GM19043 (cell line): ENCODE data around the gene PFKP.
A peak's percentile ranks its signal among the peaks of the same experiment; 100 is the strongest.
"Not testable (repeated sequence)": the region's sequence is repeated elsewhere in the genome, so short reads cannot be mapped to it uniquely, and the experiment has no call there.

Experiments used
- ATAC-seq: cut with Tn5 transposase; IDR thresholded peaks from one replicate; pipeline ENCODE4 v1.9.1; 2021; ENCODE audit warnings: low read depth; ENCODE audit not compliant: unreplicated experiment

Gene PFKP

DNA sequence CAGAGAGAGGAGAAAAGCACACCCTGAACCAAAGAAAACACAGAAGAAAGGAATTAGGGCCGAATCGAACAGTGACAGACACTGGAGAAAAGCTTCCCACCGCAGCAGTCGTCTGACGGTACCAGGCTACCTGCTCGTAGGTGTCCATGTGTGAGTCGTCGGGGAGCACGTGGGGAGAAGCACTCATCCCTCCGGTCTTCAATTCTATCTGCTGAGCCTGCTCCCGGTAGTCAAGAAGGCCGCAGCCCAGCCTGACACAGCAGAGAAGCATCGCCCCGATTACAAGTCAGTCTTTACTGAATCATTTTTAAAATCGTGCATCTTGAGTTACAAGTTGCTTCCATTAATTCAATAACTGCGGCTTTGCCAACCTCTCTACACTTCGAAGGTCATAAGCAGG, 80.7 kb downstream of the PFKP start:
- ATAC-seq: no peak

DNA sequence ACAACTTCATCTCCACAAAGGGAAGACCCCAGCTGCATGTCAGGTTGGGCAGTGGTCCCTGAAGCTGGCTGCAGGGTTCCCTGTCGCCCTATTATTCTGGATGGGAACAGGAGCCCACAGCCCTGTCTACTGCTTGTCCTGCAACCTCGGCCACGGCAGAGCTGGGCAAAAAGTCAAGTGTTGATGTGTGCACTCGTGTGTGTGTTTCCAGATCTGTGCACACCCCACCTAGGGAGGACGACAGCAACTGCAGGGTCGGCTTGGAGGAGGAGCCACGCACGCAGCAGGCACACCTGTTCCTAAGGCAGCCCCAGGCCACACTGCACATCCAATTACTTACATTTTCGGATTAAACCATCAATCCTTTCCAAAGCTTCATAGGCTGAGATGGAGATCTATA, 81.6 kb downstream of the PFKP start:
- ATAC-seq: no peak

DNA sequence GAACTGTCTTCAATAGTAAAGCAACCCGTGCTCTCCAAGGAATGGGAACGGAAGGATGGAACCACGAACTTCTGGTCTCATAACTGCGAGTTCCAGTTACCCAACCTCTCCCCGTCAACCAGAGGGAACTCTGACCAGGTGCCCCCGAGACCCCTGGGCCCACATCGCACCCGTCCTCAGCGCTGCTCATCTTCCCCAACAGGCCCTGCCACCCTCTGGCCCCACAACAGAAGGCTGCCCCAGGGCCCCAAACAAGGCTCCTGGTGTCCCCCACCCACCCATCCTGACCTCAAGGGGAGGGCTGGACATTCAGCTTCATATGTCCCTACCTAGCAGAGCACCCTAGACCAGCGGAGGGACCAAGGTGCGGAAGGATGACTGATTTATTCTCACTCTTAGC, 82.6 kb downstream of the PFKP start:
- ATAC-seq: no peak

DNA sequence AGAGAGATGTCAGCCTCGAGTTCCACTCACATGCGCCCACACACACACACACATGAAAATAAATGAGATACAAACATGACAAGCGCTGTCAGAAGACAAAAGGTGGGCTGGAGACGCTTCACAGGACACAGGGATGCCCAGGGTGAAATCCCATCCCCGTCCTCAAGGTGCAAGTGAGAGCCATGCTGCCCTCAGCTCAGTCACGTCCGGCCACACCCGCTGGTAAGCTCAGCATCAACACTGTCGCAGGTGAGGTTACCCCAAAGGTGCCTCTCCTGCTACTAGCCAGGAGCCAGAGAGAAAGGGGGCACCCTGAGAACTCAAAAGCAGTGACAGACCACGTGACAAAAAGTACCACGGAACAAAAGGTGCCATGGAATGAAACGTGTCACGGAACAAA, 83.0 kb downstream of the PFKP start:
- no peak for ATAC-seq

DNA sequence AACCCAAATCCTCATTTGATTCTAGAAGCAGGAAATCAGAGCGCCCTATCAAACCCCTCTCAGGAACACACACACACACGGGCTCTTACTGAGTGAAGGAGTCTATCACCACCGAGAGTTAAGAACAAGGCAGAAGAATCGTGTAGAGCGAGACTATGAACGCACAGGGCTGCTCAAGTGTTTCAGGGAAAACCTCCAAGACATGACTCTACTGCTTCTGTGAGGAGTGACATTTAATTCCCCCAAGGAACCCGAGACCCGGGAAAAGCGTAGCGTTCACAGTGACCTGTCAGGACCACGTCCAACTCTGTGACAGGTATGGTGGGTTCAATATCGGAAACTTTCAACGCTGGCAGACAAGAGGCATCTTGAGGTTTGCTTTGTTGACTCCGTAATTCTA, 83.6 kb downstream of the PFKP start:
- no peak for ATAC-seq

DNA sequence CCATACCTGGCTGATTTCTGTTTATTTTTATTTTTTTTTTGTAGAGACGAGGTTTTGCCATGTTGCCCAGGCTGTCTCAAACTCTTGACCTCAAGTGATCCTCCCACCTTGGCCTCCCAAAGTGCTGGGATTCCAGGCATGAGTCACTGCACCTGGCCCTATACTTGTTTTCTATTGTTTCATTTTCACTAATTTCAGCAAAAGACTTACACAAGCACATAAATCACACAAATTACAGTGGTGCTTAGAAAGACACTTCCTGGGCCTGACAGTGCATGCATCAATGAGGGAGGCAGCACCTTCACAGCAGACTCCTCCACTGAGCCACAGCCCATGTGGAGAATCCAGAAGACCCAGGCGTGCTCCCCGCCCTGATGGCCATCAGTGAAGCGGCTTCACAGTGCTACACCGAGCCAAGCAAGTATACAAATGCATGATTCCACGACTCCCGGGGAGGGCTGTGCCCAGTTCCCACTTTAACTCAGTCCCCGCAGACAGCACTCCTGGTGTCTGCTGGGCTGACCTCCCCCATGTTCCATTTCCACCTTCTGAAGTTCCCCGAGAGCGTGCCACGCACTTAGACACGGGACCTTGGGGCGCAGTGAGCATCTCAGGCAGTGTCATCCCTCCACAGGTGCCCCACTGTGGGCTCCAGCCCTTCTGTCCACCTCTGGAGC, 84.7 kb downstream of the PFKP start:
- ATAC-seq: no peak

DNA sequence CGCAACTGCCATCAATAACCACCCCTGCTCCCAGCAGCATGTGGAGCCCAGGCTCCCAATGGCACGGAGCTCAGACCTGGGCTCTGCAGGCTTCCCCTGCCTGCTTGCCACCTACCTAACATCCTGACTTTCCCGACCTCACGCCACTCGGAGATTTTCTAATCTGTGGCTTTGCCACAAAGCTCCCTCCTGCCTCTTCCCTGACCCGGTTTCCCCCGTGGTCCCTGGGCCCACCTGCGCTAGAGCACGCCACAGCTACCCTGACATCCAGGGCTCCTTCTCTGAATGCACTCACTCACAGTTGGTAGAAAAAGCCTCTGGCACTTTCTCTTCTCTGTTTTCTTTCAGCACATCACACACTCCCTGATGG, 85.2 kb downstream of the PFKP start:
- ATAC-seq: no peak

DNA sequence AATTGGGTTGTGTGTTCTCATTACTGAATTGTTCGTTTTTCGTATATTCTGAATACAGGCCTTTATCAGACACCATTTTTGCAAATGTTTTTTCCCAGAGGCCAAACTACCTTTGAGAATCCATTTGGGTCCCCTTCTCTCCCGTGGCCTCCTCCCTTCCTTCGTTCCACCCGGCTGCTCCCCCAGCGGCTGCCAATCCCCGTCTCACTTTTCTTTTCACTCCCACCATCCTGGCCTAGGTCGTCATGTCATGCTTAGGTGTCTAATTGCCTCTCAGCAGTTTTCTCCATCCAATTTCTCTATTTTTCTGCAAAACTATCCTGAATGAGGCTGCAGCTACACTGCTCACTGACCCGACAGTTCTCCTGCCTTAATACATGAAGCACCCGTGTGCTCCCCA, 87.3 kb downstream of the PFKP start:
- ATAC-seq: no peak

DNA sequence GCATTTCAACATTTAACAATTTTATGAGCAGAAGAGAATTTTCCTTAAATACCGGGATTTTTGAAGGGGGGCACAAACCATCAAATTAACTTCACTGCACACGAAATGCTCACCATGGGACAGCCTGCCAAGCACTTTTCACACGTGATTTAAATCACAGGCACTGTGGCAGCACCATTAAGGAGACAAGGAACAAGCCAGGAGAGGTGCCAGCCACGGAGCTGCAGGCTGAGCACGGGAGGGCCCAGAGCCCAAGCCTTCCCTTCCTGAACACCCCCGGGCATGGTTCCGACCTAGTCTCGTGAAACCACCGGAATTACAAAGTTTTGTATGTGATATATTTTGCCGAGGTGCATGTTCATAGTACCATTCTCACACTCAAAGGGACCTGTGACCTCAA, 91.8 kb downstream of the PFKP start:
- no peak for ATAC-seq

DNA sequence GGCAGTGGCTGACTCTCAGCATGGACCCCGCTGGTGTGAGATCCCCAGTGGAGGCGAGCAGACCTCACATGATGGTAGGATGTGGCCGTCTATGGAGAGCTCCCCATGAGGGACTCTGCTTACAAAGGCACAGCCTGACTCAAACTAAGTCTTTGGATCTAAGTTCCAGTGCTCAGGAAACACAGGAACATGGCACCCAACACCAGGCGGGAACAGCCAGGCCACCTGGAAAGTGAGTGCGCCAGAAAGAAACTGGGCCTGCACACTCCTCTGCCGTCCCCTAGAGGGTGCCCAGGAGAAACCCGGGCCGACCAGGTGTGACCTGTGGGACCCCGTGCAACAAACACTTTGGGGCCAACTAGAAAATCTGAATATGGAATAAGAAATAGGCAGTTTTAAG, 95.2 kb downstream of the PFKP start:
- ATAC-seq: no peak

DNA sequence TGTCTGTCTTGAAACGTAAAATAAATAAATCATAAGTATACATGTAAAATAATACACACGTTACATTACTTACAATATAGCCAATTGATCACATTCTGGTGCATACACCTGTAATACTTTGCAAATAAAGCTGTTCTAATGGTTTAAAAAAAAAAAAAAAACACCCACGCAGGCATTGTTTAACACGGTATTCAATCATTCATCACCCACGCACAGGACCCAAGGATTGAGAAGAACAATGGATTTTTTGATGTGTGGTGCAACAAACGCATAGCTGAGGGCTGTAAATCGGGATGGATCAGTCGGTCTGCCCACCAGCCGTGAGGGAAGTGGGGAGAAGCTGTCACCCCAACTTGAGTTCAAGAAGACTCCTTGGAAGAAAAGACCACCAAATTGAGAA, 96.5 kb downstream of the PFKP start:
- no peak for ATAC-seq

DNA sequence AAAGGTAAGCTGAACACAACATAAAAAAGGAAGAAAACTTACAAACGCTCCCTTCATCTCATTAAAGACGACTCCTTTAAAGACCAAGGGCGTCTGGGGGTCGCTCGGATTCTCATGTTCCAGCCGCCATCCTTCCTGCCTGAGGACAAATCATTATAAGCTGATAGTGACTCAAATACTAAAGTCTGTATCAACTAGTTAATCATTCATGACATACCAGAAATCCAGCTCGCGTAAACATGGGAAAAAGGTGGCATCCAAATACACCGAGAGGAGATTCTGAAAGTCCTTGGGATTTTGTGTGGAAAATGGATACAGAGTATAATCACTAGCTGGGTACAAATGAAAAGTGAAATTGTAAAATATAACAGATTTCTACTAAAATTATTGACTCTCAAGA, 97.8 kb downstream of the PFKP start:
- ATAC-seq: no peak

DNA sequence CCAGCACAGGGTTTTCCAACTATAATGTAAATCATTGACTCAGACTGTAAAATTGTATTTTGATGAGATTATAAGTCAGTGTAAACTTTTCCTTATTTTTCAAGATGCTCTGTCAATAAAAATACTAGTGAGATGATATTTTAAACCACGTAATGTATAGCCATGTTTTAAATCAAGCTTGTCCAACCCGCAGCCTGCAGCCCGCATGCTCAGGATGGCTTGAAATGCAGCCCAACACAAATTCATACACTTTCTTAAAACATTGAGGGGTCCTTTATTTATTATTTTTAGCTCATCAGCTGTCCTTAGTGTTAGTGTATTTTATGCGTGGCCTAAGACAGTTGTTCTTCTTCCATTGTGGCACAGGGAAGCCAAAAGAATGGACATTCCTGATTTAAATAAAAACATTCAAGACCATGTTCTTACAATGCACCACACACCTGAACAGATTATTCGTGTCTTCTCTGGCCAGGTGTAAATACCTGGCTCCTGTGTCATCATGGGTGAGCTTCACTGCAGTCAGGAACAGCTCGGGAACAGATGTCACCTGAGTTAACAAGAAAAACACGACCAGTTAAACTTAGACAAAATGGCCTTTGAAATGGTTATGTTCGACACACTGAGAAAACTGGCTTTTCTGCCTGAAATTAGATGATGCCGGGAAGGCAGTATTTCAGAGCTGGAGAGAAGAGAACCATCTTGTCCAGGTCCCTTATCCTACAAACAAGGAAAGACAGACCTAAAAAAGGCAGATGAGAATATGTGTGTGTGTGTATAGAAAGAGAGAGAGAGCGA, 99.3 kb downstream of the PFKP start:
- no peak for ATAC-seq

DNA sequence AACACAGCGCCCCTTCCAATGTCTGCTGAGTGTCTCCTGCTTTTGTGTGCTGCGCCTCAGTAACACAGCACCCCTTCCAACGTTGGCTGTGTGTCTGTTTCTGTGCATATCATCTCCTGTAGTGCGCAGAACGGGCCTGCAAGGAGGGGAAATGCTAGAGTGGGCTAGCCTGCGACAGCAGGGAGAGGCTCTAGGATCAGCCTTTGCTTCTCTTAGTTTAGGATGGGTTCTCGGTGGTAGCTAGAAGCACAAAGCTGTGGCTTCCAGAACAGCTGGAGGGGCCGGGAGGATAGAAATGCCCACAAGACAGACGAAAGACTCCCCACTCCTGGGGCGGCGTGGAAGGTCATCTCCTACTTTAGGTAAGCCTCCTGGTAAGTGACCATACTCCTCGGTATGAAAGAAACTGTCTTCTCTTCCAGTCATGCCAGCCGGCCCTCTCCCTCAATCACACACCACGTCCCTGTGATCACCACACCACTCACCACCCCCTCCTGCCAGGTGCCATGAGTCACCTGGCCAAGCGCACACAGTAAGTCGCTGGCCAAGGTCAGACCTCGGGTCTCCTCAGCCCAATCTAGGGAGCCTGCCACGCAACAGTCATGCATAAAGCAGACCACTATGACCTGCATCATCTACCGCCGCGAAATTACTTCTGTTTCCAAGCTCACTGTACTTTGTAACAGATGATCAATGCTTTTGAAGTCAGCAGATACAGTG, 100.4 kb downstream of the PFKP start:
- no peak for ATAC-seq

DNA sequence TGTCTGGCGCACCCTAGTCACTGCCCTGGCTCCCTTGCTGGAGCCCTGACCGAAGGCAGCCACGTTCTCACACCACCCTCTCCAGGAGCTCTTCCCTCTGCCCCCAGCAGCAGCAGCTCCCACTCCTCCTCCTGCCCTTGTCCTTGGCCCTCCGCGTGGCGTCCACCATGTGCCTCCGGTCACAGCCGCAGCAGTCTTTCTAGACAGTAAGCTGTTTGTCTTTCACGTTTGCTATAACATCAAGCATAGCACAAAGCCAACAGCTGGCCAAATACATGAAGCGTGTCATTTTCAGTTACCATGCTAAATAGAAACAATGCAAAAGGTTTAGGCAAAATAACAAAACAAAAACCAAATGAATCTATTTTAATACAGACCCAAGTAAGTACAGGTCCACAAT, 101.9 kb downstream of the PFKP start:
- no peak for ATAC-seq

DNA sequence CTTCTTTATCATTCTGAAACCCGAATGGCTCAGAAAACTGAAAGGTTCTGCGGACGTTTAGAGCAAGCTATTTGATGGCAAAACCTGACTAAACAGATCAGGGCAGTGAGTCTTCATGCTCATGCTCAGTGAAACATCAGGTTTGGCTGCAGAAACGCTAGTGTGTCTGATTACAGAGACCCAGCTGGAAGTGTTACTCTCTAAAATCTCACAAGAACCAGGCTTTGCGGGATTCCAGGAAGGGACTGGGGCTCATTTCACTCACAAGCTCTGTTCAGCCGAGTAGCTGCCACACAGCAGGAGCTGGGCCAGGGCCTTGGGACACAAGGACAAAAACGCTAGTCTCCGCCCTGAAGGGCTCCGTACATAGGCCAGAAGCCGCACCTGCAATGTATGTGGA, 102.3 kb downstream of the PFKP start:
- ATAC-seq: no peak

DNA sequence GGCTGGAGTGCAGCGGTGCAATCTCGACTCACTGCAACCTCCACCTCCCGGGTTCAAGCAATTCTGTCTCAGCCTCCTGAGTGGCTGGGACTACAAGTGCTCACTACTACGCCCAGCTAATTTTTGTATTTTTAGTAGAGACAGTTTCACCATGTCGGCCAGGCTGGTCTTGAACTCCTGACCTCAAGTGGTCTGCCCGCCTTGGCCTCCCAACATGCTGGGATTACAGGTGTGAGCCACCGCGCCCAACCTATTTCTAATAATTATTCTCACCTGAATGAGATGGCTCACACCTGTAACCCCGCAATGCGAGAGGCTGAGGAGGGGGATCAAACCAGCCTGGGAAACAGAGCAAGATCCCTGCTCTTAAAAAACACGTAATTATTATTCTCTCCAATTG, 104.1 kb downstream of the PFKP start:
- ATAC-seq: not testable (repeated sequence)

DNA sequence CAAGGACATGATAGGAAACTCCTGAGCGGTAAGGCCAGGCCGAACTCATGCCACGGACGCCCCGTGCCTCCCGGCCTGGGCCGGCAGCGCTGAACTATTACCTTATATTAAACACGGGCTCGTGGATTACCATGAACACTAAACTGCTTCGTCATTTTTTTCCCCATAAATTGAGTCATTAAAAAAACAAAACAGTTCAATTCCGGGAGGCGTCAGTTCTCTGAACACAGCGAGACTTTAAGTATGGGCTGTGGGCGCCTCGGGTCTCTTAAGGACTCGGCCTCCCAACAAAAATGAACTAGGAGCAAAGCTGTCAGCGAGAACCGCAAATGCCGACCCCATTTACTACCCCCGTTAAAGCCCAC, 104.7 kb downstream of the PFKP start:
- ATAC-seq: peak; percentile 0

DNA sequence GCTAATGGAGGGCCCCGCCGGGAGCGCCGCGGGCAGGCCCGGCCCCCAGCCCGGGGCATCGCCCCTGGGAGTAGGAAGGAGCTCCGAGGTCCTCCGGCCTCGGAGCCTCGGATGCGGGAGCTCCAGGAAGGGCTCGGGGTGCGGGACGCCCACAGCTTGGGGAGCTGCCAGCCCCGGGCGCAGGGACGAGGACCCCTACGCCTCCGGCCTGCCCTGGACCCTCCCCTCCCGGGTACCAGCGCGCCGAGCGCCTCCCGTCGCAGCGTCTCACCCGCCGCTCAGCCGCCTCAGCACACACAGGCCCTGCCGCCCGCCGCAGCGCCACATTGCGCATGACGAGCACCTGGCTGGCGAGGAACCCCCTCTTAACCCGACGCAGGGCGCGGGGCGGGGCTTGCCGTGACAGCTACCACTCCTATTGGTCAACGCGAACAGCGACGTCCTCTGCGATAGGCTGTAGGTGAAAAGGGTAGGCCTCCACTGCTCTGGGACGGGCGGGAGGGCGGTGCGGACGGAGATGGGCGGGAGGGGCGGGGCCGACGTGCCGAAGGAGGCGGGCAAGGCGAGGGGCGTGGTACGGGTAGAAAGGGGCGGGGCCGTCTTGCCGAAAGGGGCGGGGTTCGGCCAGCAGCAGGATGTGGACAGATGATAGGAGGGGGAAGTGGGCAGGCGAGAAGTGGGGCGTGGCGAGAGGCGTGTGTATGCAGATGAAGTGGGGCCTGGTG, 105.3 kb downstream of the PFKP start, which contains the start of gene PITRM1:
Gene PITRM1 (minus strand): TSS at position 337 of the 725 bp plus-strand sequence. CDS start 10 bp downstream, at position 327.
- peak; percentile 96 for ATAC-seq

DNA sequence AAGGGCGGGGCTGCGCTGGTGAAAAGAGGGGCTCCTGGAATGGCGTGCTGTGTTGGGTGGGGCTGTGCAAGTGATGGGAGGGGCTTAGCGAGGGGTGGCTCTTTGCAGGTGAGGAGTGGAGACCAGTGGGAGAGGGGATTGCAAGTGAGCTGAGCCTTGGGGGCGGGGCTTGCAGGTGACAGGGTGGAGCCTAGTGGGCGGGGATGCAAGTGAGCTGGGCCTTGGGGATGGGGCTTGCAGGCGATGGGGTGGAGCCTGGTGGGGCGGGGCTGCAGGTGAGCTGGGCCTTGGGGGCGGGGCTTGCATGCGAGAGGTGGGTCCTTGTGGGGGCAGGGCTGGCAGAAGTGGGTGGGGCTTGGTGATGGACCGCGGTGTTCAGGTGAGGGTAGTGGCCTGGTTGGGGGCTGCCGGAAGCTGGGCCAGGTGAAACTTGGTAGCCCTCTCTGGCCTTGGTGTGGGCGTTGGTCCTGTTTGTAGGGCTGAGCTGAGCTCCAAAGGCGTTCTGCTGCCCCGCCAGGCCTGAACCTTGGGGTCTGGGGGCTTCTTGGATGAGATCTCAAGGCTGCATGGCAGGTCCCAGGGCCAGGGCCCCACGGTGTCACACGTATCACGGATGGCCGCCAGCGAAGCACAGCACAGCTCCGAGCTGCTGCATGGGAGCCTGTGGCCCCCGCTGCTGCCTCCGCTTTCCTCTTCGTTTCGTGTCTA, 106.0 kb downstream of the PFKP start:
- ATAC-seq: peak; percentile 27
